HepG2 (cell line): ENCODE measurements around the gene RECQL5. TPM values are rescaled to one million over a fixed set of nuclear protein-coding genes. Genes with fewer than 3 reads are reported as not detected.

Source experiments
- AKAP8 ChIP-seq: sonication (generic); formaldehyde crosslinking; IDR thresholded peaks from 2 replicates; pipeline ENCODE4 v1.5.1; 2020; ENCODE audit warnings: mild to moderate bottlenecking, missing genetic modification reagents
- DPF2 ChIP-seq: sonication (generic); formaldehyde crosslinking; IDR thresholded peaks from 2 replicates; pipeline ENCODE4 v1.4.0; 2020; ENCODE audit warnings: mild to moderate bottlenecking, low read depth, missing genetic modification reagents, borderline replicate concordance
- HNRNPL ChIP-seq: fragments of 200-400 bp; formaldehyde crosslinking; IDR thresholded peaks from 2 replicates; pipeline ENCODE4 v1.6.1; 2017; ENCODE audit warnings: mild to moderate bottlenecking, low read depth, low read length
- MAFK ChIP-seq, 2 experiments: IDR thresholded peaks in 1 of 2; conservative IDR thresholded peaks in 1 of 2; 2 replicates each; pipeline ENCODE4 v1.6.1; 2011; ENCODE audit warnings: improper control_type of control experiment in 2 of 2, low read length in 2 of 2
- MEF2D ChIP-seq: sonication (generic); formaldehyde crosslinking; IDR thresholded peaks from 2 replicates; pipeline ENCODE4 v1.5.1; 2020; ENCODE audit warnings: mild to moderate bottlenecking, missing genetic modification reagents
- RFX3 ChIP-seq: IDR thresholded peaks from 2 replicates; pipeline ENCODE4 v1.6.1; 2016; ENCODE audit warnings: missing biosample characterization, missing genetic modification reagents
- ZNF331 ChIP-seq: sonication (generic); formaldehyde crosslinking; IDR thresholded peaks from 2 replicates; pipeline ENCODE4 v1.4.0; 2020; ENCODE audit warnings: missing genetic modification reagents
- ZNF441 ChIP-seq: sonication (generic); formaldehyde crosslinking; IDR thresholded peaks from 2 replicates; pipeline ENCODE4 v1.7.0; 2021; ENCODE audit warnings: missing genetic modification reagents, borderline replicate concordance
- polyA plus RNA-seq, 8 experiments: library from polyadenylated mRNA; depleted of rRNA in 3 of 8; stranded (reverse) in 7 of 8; unstranded in 1 of 8; fragments of >200 nt; fragmentation: Illumina TruSeq in 4 of 8; extraction: Trizol in 4 of 8; gene quantifications; 2 replicates each; pipeline versions ENCODE4 v1.2.1 to v1.2.3, GENCODE V29; 2011 to 2016; ENCODE audit warnings: low read depth in 4 of 8, missing spikeins in 1 of 8, mixed read lengths in 1 of 8; ENCODE audit not compliant: insufficient read depth in 1 of 8
- total RNA-seq, 5 experiments: library from RNA; depleted of rRNA; stranded (reverse); fragments of >200 nt; fragmentation: Illumina TruSeq; extraction: Trizol; gene quantifications; 2 replicates each; pipeline ENCODE4 v1.2.3, GENCODE V29; 2016; ENCODE audit warnings: low read depth in 1 of 5
- TF ChIP-seq, protein P1 (sequence below): sonication (generic); formaldehyde crosslinking; IDR thresholded peaks from 2 replicates; pipeline ENCODE4 v1.4.0; 2020; ENCODE audit warnings: mild to moderate bottlenecking, missing genetic modification reagents, borderline replicate concordance
- TF ChIP-seq, protein P2 (sequence below): sonication (generic); formaldehyde crosslinking; IDR thresholded peaks from one replicate; pipeline ENCODE4 v1.5.1; 2020; ENCODE audit warnings: mild to moderate bottlenecking, missing genetic modification reagents; ENCODE audit errors: not compliant biosample characterization
- TF ChIP-seq, protein P3 (sequence below): sonication (generic); formaldehyde crosslinking; IDR thresholded peaks from 2 replicates; pipeline ENCODE4 v1.8.0; 2022; ENCODE audit warnings: mild to moderate bottlenecking, missing genetic modification reagents, moderate library complexity
- TF ChIP-seq, protein P4 (sequence below): conservative IDR thresholded peaks from 2 replicates; pipeline ENCODE4 v1.6.1; 2018; ENCODE audit warnings: missing genetic modification reagents
- TF ChIP-seq, protein P5 (sequence below): sonication (generic); formaldehyde crosslinking; IDR thresholded peaks from 2 replicates; pipeline ENCODE4 v1.4.0; 2020; ENCODE audit warnings: mild to moderate bottlenecking, low read depth, missing genetic modification reagents
- TF ChIP-seq, protein P6 (sequence below): IDR thresholded peaks from 2 replicates; pipeline ENCODE4 v1.6.1; 2016; ENCODE audit warnings: low read depth, borderline replicate concordance

Gene RECQL5
- total and polyA plus RNA-seq, 2 of the 13 experiments (the other 11 are each of a cell fraction or from before 2014, with no cell fraction given), result 27.7 to 32.0 TPM

DNA sequence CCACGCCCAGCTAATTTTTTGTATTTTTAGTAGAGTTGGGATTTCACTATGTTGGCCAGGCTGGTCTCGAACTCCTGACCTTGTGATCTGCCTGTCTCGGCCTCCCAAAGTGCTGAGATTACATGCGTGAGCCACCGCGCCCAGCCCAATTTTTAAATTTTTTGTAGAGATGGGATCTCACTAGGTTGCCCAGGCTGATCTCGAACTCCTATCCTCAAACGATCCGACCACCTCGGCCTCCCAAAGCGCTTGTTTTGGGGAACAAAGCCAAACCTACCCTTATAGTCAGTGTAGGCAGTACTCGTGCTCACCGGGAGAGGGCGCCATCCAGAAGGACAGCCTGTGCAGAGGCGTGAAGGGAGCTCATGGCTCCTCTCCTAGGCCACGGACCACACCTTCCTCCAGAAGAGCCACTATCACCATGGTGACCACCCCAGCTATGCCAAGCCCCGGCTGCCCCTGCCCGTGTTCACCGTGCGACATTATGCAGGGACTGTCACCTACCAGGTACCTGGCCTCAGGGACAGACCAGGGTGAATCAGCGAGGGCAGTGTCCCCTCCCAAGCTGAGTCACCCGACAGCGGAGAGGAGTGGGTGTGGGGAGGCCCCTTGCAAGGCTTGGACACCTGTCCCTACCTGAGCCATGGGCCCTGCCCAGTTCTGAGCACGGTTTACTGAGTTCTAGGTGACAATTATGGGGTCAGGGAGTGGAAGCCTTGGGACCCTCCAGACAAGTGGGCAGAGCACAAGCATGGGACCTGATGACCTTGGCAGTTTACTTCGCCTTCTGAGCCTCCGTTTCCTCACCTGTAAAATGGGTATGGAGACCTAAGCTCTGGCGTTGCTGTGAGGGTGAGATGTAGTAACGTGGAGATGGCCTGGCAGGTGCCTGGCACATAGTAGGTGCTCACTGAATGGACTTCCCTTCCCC is 65.6 kb downstream of the RECQL5 start (continued):
- TF ChIP-seq, protein P1, sequence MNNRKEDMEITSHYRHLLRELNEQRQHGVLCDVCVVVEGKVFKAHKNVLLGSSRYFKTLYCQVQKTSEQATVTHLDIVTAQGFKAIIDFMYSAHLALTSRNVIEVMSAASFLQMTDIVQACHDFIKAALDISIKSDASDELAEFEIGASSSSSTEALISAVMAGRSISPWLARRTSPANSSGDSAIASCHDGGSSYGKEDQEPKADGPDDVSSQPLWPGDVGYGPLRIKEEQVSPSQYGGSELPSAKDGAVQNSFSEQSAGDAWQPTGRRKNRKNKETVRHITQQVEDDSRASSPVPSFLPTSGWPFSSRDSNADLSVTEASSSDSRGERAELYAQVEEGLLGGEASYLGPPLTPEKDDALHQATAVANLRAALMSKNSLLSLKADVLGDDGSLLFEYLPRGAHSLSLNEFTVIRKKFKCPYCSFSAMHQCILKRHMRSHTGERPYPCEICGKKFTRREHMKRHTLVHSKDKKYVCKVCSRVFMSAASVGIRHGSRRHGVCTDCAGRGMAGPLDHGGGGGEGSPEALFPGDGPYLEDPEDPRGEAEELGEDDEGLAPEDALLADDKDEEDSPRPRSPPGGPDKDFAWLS (CRISPR knock-in tag), result no peak
- TF ChIP-seq, protein P2, sequence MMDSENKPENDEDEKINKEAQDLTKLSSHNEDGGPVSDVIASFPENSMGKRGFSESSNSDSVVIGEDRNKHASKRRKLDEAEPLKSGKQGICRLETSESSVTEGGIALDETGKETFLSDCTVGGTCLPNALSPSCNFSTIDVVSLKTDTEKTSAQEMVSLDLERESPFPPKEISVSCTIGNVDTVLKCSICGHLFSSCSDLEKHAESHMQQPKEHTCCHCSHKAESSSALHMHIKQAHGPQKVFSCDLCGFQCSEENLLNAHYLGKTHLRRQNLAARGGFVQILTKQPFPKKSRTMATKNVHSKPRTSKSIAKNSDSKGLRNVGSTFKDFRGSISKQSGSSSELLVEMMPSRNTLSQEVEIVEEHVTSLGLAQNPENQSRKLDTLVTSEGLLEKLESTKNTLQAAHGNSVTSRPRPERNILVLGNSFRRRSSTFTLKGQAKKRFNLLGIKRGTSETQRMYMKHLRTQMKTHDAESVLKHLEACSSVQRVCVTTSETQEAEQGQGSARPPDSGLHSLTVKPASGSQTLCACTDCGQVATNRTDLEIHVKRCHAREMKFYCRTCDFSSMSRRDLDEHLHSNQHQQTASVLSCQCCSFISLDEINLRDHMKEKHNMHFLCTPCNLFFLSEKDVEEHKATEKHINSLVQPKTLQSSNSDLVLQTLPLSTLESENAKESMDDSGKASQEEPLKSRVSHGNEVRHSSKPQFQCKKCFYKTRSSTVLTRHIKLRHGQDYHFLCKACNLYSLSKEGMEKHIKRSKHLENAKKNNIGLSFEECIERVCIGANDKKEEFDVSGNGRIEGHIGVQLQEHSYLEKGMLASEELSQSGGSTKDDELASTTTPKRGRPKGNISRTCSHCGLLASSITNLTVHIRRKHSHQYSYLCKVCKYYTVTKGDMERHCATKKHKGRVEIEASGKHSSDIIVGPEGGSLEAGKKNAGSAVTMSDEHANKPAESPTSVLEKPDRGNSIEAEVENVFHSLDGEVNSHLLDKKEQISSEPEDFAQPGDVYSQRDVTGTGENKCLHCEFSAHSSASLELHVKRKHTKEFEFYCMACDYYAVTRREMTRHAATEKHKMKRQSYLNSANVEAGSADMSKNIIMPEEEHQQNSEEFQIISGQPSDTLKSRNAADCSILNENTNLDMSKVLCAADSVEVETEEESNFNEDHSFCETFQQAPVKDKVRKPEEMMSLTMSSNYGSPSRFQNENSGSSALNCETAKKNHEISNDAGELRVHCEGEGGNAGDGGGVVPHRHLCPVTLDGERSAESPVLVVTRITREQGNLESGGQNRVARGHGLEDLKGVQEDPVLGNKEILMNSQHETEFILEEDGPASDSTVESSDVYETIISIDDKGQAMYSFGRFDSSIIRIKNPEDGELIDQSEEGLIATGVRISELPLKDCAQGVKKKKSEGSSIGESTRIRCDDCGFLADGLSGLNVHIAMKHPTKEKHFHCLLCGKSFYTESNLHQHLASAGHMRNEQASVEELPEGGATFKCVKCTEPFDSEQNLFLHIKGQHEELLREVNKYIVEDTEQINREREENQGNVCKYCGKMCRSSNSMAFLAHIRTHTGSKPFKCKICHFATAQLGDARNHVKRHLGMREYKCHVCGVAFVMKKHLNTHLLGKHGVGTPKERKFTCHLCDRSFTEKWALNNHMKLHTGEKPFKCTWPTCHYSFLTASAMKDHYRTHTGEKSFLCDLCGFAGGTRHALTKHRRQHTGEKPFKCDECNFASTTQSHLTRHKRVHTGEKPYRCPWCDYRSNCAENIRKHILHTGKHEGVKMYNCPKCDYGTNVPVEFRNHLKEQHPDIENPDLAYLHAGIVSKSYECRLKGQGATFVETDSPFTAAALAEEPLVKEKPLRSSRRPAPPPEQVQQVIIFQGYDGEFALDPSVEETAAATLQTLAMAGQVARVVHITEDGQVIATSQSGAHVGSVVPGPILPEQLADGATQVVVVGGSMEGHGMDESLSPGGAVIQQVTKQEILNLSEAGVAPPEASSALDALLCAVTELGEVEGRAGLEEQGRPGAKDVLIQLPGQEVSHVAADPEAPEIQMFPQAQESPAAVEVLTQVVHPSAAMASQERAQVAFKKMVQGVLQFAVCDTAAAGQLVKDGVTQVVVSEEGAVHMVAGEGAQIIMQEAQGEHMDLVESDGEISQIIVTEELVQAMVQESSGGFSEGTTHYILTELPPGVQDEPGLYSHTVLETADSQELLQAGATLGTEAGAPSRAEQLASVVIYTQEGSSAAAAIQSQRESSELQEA, result no peak
- TF ChIP-seq ZNF441 (no peak), RFX3 (CRISPR knock-in tag) (peak; percentile 46), HNRNPL (0 out of 2 replicates have a peak, but pooled peaks have one; percentile 32), MEF2D (CRISPR knock-in tag) (0 out of 2 replicates have a peak, but pooled peaks have one; percentile 36), DPF2 (CRISPR knock-in tag) (no peak), MAFK (conservative IDR thresholded peaks at IDR 0.05 in 1 of 2, IDR thresholded peaks at IDR 0.05 in 1 of 2; ENCODE audit: low read length in 2 of 2) (no peak), AKAP8 (CRISPR knock-in tag) (no peak), ZNF331 (peak; percentile 45; the same call in 1 of the 2 replicates)
- TF ChIP-seq, protein P3, sequence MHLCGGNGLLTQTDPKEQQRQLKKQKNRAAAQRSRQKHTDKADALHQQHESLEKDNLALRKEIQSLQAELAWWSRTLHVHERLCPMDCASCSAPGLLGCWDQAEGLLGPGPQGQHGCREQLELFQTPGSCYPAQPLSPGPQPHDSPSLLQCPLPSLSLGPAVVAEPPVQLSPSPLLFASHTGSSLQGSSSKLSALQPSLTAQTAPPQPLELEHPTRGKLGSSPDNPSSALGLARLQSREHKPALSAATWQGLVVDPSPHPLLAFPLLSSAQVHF (CRISPR knock-in tag), result no peak
- TF ChIP-seq, protein P4, sequence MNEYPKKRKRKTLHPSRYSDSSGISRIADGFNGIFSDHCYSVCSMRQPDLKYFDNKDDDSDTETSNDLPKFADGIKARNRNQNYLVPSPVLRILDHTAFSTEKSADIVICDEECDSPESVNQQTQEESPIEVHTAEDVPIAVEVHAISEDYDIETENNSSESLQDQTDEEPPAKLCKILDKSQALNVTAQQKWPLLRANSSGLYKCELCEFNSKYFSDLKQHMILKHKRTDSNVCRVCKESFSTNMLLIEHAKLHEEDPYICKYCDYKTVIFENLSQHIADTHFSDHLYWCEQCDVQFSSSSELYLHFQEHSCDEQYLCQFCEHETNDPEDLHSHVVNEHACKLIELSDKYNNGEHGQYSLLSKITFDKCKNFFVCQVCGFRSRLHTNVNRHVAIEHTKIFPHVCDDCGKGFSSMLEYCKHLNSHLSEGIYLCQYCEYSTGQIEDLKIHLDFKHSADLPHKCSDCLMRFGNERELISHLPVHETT (CRISPR knock-in tag), result no peak
- TF ChIP-seq, protein P5, sequence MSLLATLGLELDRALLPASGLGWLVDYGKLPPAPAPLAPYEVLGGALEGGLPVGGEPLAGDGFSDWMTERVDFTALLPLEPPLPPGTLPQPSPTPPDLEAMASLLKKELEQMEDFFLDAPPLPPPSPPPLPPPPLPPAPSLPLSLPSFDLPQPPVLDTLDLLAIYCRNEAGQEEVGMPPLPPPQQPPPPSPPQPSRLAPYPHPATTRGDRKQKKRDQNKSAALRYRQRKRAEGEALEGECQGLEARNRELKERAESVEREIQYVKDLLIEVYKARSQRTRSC, result no peak
- TF ChIP-seq, protein P6, sequence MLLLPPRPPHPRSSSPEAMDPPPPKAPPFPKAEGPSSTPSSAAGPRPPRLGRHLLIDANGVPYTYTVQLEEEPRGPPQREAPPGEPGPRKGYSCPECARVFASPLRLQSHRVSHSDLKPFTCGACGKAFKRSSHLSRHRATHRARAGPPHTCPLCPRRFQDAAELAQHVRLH (CRISPR knock-in tag), result 0 out of 2 replicates have a peak, but pooled peaks have one; percentile 52
